Measurements from ENCODE around the gene ARID1B.

Gene ARID1B

GRCh38 chr6:156999762-157000161 is 222.6 kb downstream of the ARID1B start:
- DNase-seq = no peak

- DNase-seq = no peak
Measured at GRCh38 chr6:157001716-157002115, 224.5 kb downstream of the ARID1B start.

GRCh38 chr6:157002774-157003173 is 225.6 kb downstream of the ARID1B start:
- no peak for DNase-seq

- no peak for DNase-seq
Measured at GRCh38 chr6:157005940-157006339, 228.8 kb downstream of the ARID1B start.

- DNase-seq = no peak
Measured at GRCh38 chr6:157008568-157008967, 231.4 kb downstream of the ARID1B start.

GRCh38 chr6:157012355-157012754 is 235.2 kb downstream of the ARID1B start:
- no peak for DNase-seq

GRCh38 chr6:157013649-157014304 is 236.6 kb downstream of the ARID1B start:
- no peak for DNase-seq

GRCh38 chr6:157014871-157015270 is 237.7 kb downstream of the ARID1B start:
- DNase-seq = no peak

GRCh38 chr6:157017022-157017421 is 239.8 kb downstream of the ARID1B start:
- DNase-seq = no peak

GRCh38 chr6:157017861-157018260 is 240.7 kb downstream of the ARID1B start:
- no peak for DNase-seq

GRCh38 chr6:157019115-157019641 is 242.0 kb downstream of the ARID1B start:
- peak; percentile 67 for DNase-seq

GRCh38 chr6:157019733-157020132 is 242.6 kb downstream of the ARID1B start:
- DNase-seq = peak; percentile 46

GRCh38 chr6:157020398-157020797 is 243.2 kb downstream of the ARID1B start:
- DNase-seq = peak; percentile 51

GRCh38 chr6:157020881-157021343 is 243.7 kb downstream of the ARID1B start:
- peak; percentile 65 for DNase-seq

- DNase-seq = peak; percentile 86
Measured at GRCh38 chr6:157021344-157021992, 244.3 kb downstream of the ARID1B start.

- DNase-seq = peak; percentile 83
Measured at GRCh38 chr6:157021993-157022740, 245.0 kb downstream of the ARID1B start.

GRCh38 chr6:157023958-157024357 is 246.8 kb downstream of the ARID1B start:
- DNase-seq = peak; percentile 38

GRCh38 chr6:157024745-157025144 is 247.6 kb downstream of the ARID1B start:
- DNase-seq = no peak

GRCh38 chr6:157025437-157025836 is 248.3 kb downstream of the ARID1B start:
- DNase-seq = no peak

GRCh38 chr6:157029980-157030690 is 253.0 kb downstream of the ARID1B start:
- DNase-seq = peak; percentile 23

GRCh38 chr6:157030755-157031154 is 253.6 kb downstream of the ARID1B start:
- no peak for DNase-seq

GRCh38 chr6:157032923-157033322 is 255.7 kb downstream of the ARID1B start:
- no peak for DNase-seq
